HG02759 (cell line): Measurements from ENCODE around the gene TMEM132E.

Source experiments
- ATAC-seq: cut with Tn5 transposase; IDR thresholded peaks from one replicate; pipeline ENCODE4 v1.9.1; 2021; ENCODE audit warnings: mild to moderate bottlenecking, moderate library complexity; ENCODE audit not compliant: unreplicated experiment

TMEM132E gene

GRCh38 chr17:34598161-34598776 lies 18.9 kb downstream of the TMEM132E start:
- ATAC-seq = no peak

- no peak for ATAC-seq
Observed at GRCh38 chr17:34601416-34601815, 22.0 kb downstream of the TMEM132E start.

GRCh38 chr17:34603974-34604373 lies 24.6 kb downstream of the TMEM132E start:
- ATAC-seq = no peak

GRCh38 chr17:34606763-34607162 lies 27.4 kb downstream of the TMEM132E start:
- no peak for ATAC-seq

- ATAC-seq = no peak
Observed at GRCh38 chr17:34607917-34608316, 28.5 kb downstream of the TMEM132E start.

GRCh38 chr17:34609210-34609609 lies 29.8 kb downstream of the TMEM132E start:
- ATAC-seq = no peak

GRCh38 chr17:34610039-34610438 lies 30.7 kb downstream of the TMEM132E start:
- no peak for ATAC-seq

GRCh38 chr17:34610506-34610905 lies 31.1 kb downstream of the TMEM132E start:
- ATAC-seq = no peak

- ATAC-seq = no peak
Observed at GRCh38 chr17:34613064-34614019, 34.0 kb downstream of the TMEM132E start.

- no peak for ATAC-seq
Observed at GRCh38 chr17:34614698-34615097, 35.3 kb downstream of the TMEM132E start.

- no peak for ATAC-seq
Observed at GRCh38 chr17:34615326-34615725, 35.9 kb downstream of the TMEM132E start.

GRCh38 chr17:34616148-34616547 lies 36.8 kb downstream of the TMEM132E start:
- ATAC-seq = no peak

GRCh38 chr17:34617398-34617797 lies 38.0 kb downstream of the TMEM132E start:
- no peak for ATAC-seq

- no peak for ATAC-seq
Observed at GRCh38 chr17:34619687-34620217, 40.4 kb downstream of the TMEM132E start.

- ATAC-seq = no peak
Observed at GRCh38 chr17:34620458-34620857, 41.1 kb downstream of the TMEM132E start.

- no peak for ATAC-seq
Observed at GRCh38 chr17:34622862-34623623, 43.7 kb downstream of the TMEM132E start.

GRCh38 chr17:34623856-34624766 lies 44.7 kb downstream of the TMEM132E start:
- no peak for ATAC-seq

- ATAC-seq = no peak
Observed at GRCh38 chr17:34624767-34625383, 45.5 kb downstream of the TMEM132E start.

GRCh38 chr17:34626121-34626681 lies 46.8 kb downstream of the TMEM132E start:
- ATAC-seq = no peak
